Measurements from ENCODE around the gene C10orf143. TPM values are rescaled to one million over a fixed set of nuclear protein-coding genes. Genes with fewer than 3 reads are reported as not detected.

Gene C10orf143
- 1 to 10 TPM; 3.6 to 4.0 TPM for total RNA-seq

DNA sequence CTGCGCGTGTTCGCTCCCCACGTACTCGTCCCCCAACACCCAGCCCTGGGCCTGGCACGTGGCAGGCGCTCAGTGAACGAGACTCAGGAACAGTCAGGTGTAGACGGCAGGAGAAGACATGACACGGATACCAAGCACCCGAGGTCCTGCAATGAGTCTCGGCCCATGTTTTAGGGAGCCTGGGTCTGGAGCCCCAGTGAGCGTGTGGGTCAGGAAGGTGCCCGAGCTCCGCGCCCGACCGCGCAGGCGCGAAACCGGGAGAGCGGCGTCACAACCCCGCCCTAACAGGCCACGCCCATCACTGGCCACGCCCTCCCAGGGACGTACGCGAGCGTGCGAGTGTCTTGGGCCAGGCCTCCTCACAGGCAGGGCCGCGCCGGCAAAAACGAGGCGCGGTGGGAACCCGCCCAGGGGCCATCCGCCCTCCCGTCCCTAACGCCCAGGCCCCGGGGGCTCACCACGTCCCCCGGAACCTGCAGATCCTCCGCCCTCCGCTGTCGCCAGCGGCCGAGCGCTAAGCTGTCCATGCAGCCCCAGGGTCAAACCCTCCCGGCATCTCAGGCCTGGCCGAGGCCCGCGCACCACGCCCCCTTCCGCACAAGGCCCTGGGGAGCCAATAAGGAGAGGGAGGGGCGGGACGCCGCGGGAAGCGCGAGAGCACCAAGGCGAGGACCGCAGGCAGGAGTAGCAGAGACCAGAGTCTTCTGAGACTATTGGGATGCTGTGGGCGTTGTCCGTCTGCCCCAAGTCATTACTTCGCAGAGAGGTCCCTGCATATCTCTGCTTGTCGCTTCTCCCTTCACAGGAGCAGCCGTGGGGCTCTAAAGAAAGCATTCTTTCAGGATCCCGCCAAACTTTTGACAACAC, at the start of gene C10orf143:
Gene C10orf143, minus strand, starts transcription at position 585 of the 867 bp plus-strand sequence. Its CDS starts 58 bp downstream, at position 527.

DNA sequence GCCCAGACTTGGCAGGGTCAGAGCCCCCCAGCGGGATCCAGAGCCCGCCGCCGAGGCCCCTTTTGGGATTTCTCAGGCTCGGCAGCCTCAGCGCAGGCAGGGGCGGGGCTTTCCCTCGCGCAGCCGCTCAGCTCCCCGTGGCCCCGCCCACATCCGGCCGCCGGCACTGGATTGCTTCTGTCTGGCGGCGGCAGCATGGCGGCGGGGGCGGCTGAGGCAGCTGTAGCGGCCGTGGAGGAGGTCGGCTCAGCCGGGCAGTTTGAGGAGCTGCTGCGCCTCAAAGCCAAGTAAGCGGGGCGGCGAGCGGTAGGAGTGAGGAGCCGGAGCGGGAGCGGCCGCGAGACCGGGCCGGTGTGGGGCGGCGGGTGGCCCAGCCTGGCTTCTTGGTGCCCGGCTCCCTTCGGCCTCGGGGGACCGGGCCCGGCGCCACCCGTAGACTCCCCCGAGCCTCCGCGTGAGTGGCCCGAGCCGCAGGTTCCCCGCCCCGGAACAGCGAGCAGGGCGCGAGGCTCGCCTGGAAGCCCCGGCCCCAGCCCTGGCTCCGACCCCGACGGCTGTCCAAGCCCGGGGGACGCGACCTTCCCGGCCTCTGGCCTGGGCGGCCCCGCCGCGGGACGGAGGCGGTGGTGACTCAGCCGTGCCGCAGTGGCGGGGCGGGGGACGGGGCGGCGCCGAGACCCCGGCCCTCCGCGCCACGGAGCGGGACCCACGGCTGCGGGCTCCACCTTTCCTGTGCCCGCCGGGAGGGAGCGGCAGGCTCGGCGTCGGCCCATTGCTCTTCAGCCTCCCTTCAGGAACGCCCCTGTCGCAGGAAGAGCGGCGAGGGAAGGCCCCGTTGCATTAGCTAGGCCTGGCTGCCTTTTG, 25.8 kb upstream of the C10orf143 start, which contains the start of gene GLRX3:
Gene GLRX3, plus strand, starts transcription at position 166 of the 864 bp plus-strand sequence. Its CDS starts 30 bp downstream, at position 196.

Other genes with a start within 250 kb of the C10orf143 start
- gene EBF3, start 146.6 kb downstream of the C10orf143 start, total RNA-seq: not detected
- 10 to 100 TPM; 78.3 to 87.1 TPM for gene GLRX3, start 25.6 kb upstream of the C10orf143 start, total RNA-seq